ENCODE data around the gene BAX.
A peak's percentile ranks its signal among the peaks of the same experiment; 100 is the strongest.

DNA sequence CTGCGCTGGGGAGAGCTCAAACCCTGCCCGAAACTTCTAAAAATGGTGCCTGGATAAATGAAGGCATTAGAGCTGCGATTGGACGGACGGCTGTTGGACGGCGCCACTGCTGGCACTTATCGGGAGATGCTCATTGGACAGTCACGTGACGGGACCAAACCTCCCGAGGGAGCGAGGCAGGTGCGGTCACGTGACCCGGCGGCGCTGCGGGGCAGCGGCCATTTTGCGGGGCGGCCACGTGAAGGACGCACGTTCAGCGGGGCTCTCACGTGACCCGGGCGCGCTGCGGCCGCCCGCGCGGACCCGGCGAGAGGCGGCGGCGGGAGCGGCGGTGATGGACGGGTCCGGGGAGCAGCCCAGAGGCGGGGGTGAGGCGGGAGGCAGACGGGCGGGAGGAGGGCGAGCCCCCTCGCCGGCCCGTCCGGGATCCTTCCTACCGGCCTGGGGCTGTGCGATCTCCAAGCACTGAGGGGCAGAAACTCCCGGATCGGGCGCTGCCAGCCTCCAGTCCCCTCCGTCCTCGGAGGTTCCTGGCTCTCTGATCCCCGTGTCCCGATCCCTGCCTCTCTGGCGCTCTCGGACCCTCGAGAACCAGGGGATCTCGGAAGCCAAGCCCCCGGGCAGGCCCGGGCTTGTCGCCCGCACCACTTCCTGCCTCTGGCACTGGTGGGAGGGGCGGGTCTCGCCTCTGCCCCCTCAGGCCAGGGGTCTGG is at the start of gene BAX:
- TF ChIP-seq, protein P1, sequence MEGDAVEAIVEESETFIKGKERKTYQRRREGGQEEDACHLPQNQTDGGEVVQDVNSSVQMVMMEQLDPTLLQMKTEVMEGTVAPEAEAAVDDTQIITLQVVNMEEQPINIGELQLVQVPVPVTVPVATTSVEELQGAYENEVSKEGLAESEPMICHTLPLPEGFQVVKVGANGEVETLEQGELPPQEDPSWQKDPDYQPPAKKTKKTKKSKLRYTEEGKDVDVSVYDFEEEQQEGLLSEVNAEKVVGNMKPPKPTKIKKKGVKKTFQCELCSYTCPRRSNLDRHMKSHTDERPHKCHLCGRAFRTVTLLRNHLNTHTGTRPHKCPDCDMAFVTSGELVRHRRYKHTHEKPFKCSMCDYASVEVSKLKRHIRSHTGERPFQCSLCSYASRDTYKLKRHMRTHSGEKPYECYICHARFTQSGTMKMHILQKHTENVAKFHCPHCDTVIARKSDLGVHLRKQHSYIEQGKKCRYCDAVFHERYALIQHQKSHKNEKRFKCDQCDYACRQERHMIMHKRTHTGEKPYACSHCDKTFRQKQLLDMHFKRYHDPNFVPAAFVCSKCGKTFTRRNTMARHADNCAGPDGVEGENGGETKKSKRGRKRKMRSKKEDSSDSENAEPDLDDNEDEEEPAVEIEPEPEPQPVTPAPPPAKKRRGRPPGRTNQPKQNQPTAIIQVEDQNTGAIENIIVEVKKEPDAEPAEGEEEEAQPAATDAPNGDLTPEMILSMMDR (optimal IDR thresholded peaks at IDR 0.05 in 1 of 3, IDR thresholded peaks at IDR 0.05 in 1 of 3, conservative IDR thresholded peaks at IDR 0.05 in 1 of 3; ENCODE audit: extremely low read depth in 1 of 3, insufficient read depth in 2 of 3, low read length in 3 of 3): peak in 1 of 3 experiments; percentile 41
- TF ChIP-seq EZH2 (IDR thresholded peaks at IDR 0.05; ENCODE audit: low read length): no peak

Data from keratinocyte (primary cell).